Fibroblast of lung (primary cell): ENCODE results near the gene C9orf43. TPM values are rescaled to one million over a fixed set of nuclear protein-coding genes. Genes with fewer than 3 reads are reported as not detected.

Source experiments
- DNase-seq, 2 donors: peaks; one replicate each; pipeline versions ENCODE4 v3.0.0 to v3.0.0-alpha.2; 2010; ENCODE audit warnings: low read depth in 2 of 2
- H2AFZ ChIP-seq: 2 replicates; pipeline ENCODE4 v1.5.1; 2012; ENCODE audit warnings: low read length, control low read depth, inconsistent platforms
- H3K27ac ChIP-seq: 2 replicates; pipeline ENCODE4 v1.5.1; 2011; ENCODE audit warnings: low read length, control low read depth; ENCODE audit not compliant: insufficient read depth
- H3K27me3 ChIP-seq: 2 replicates; pipeline ENCODE4 v1.5.1; 2011; ENCODE audit warnings: mild to moderate bottlenecking, low read length; ENCODE audit not compliant: control insufficient read depth, insufficient read depth
- H3K36me3 ChIP-seq: 2 replicates; pipeline ENCODE4 v1.5.1; 2011; ENCODE audit warnings: low read length; ENCODE audit not compliant: control insufficient read depth, insufficient read depth
- H3K4me1 ChIP-seq: 2 replicates; pipeline ENCODE4 v1.5.1; 2011; ENCODE audit warnings: low read length; ENCODE audit not compliant: control insufficient read depth, insufficient read depth; ENCODE audit errors: extremely low read depth
- H3K4me2 ChIP-seq: 2 replicates; pipeline ENCODE4 v1.5.1; 2011; ENCODE audit warnings: low read length, control low read depth; ENCODE audit not compliant: insufficient read depth; ENCODE audit errors: extremely low read depth
- H3K4me3 ChIP-seq, 4 experiments: fragments of 200-600 bp in 1 of 4; sonication (generic) in 1 of 4; replicated peaks in 1 of 4; 2 replicates each; pipeline ENCODE4 v1.5.1; 2011 to 2016; ENCODE audit warnings: low read length in 4 of 4, low read depth in 3 of 4, mild to moderate bottlenecking in 3 of 4, control low read depth in 2 of 4, inconsistent platforms in 1 of 4, mixed read lengths in 1 of 4; ENCODE audit not compliant: insufficient read depth in 1 of 4; ENCODE audit errors: control extremely low read depth in 1 of 4
- H3K79me2 ChIP-seq: 2 replicates; pipeline ENCODE4 v1.5.1; 2012; ENCODE audit warnings: mild to moderate bottlenecking, low read length, inconsistent platforms; ENCODE audit not compliant: control insufficient read depth, insufficient read depth
- H3K9ac ChIP-seq: 2 replicates; pipeline ENCODE4 v1.5.1; 2011; ENCODE audit warnings: mild to moderate bottlenecking, low read length, control low read depth; ENCODE audit not compliant: insufficient read depth
- H3K9me3 ChIP-seq: 2 replicates; pipeline ENCODE4 v1.5.1; 2012; ENCODE audit warnings: low read depth, low read length; ENCODE audit not compliant: control insufficient read depth, insufficient read depth
- H4K20me1 ChIP-seq: 2 replicates; pipeline ENCODE4 v1.5.1; 2011; ENCODE audit warnings: low read length; ENCODE audit not compliant: control insufficient read depth, insufficient read depth; ENCODE audit errors: extremely low read depth
- CTCF ChIP-seq, 2 donors: IDR thresholded peaks in 1 of 2; conservative IDR thresholded peaks in 1 of 2; 1 replicate in 1 of 2; 2 replicates in 1 of 2; pipeline ENCODE4 v1.5.1; 2011 to 2012; ENCODE audit warnings: low read length in 2 of 2, control low read depth in 1 of 2, inconsistent platforms in 1 of 2, low read depth in 1 of 2, mild to moderate bottlenecking in 1 of 2
- EZH2 ChIP-seq: IDR thresholded peaks from 2 replicates; pipeline ENCODE4 v1.5.1; 2012; ENCODE audit warnings: low read length, control low read depth, mild to moderate bottlenecking; ENCODE audit errors: missing control alignments
- polyA plus RNA-seq, 2 donors: library from polyadenylated mRNA; depleted of rRNA in 1 of 2; stranded (reverse) in 1 of 2; unstranded in 1 of 2; fragments of >200 nt; gene quantifications; 2 replicates each; pipeline ENCODE4 v1.2.1, GENCODE V29; 2011 to 2012; ENCODE audit warnings: missing spikeins in 1 of 2
- total RNA-seq: library from RNA; depleted of rRNA; stranded (reverse); fragments of >200 nt; gene quantifications from 2 replicates; pipeline ENCODE4 v1.2.1, GENCODE V29; 2014

Gene C9orf43
- total and polyA plus RNA-seq, 2 donors (not counting 1 experiment from before 2014, with no cell fraction given), result 0.25 to 0.50 TPM

- Histone ChIP-seq H3K9me3 (no peaks in the 10 kb centered on the region), H3K4me3 (no peak overlapping the region), H3K27me3 (no peaks in the 10 kb centered on the region), H3K4me2 (no peak overlapping the region), H3K27ac (no peak overlapping the region), H3K36me3 (peaks cover 3% of the 10 kb centered on the region), H4K20me1 (no peaks in the 10 kb centered on the region), H3K4me1 (no peaks in the 10 kb centered on the region), H3K79me2 (no peaks in the 10 kb centered on the region), H3K9ac (no peak overlapping the region), H2AFZ (no peak overlapping the region)
- no peak for TF ChIP-seq CTCF (conservative IDR thresholded peaks at IDR 0.05 in 1 of 2, IDR thresholded peaks at IDR 0.05 in 1 of 2; ENCODE audit: low read depth in 1 of 2, low read length in 2 of 2)
- no peak for TF ChIP-seq EZH2
- DNase-seq, result no peak
These were observed 41.3 kb upstream of the C9orf43 start for GRCh38 chr9:113368982-113369854.

DNA sequence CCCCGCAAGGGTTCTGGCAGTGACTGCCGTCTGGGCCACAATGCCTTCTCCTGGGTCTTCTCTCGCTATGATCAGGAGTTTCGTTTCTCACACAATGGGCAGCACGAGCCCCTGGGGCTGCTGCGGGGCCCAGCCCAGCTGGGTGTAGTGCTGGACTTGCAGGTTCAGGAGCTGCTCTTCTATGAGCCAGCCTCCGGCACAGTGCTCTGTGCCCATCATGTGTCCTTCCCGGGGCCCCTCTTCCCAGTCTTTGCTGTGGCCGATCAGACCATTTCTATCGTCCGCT is 40.7 kb upstream of the C9orf43 start:
- no peak for DNase-seq
- Histone ChIP-seq H3K4me3 (no peak overlapping the region), H4K20me1 (no peaks in the 10 kb centered on the region), H3K27me3 (no peaks in the 10 kb centered on the region), H3K9me3 (no peaks in the 10 kb centered on the region), H3K4me1 (no peaks in the 10 kb centered on the region), H3K36me3 (peaks cover 4% of the 10 kb centered on the region), H3K79me2 (no peaks in the 10 kb centered on the region), H3K27ac (no peak overlapping the region), H3K9ac (no peak overlapping the region), H3K4me2 (no peak overlapping the region), H2AFZ (no peak overlapping the region)
- TF ChIP-seq EZH2, result no peak
- no peak for TF ChIP-seq CTCF (conservative IDR thresholded peaks at IDR 0.05 in 1 of 2, IDR thresholded peaks at IDR 0.05 in 1 of 2; ENCODE audit: low read depth in 1 of 2, low read length in 2 of 2)

DNA sequence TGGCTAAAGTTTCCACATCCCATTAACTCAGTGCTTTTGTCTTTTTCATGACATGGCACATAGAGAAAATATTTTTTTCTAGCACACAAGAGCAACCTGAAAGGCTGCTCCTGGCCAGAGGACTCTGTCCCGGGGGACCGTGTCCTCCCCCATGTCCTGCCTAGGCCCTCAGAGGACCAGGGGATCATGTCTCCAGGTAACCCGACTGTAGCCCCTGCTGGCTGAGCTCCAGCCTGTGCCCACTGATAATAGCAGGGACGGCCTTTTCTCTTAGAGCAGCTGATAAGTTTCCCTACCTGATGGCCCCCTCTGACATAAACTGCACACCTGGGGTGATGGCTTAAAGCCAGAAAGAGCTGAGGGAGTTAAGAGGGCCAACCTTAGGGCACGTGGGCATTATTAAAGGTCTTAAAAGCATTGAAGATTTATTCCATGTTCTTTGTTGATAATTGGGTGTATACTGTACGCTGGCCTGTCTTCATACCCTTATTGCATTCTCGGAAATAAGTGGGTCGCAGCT is 39.7 kb upstream of the C9orf43 start:
- Histone ChIP-seq H3K9ac (no peak overlapping the region), H3K9me3 (no peaks in the 10 kb centered on the region), H3K4me2 (no peak overlapping the region), H2AFZ (no peak overlapping the region), H4K20me1 (no peaks in the 10 kb centered on the region), H3K27ac (no peak overlapping the region), H3K4me3 (no peak overlapping the region), H3K79me2 (no peaks in the 10 kb centered on the region), H3K27me3 (no peaks in the 10 kb centered on the region), H3K36me3 (peaks cover 4% of the 10 kb centered on the region), H3K4me1 (peaks cover 2% of the 10 kb centered on the region)
- DNase-seq, result no peak
- TF ChIP-seq CTCF (conservative IDR thresholded peaks at IDR 0.05 in 1 of 2, IDR thresholded peaks at IDR 0.05 in 1 of 2; ENCODE audit: low read depth in 1 of 2, low read length in 2 of 2), result no peak
- no peak for TF ChIP-seq EZH2
